Thyroid gland (tissue), 4 donors: ENCODE results near the gene C17orf78.

Experiments used
- CTCF ChIP-seq, 6 experiments: fragments of 200-600 bp in 3 of 6; fragments of 450-650 bp in 3 of 6; sonication (generic) in 3 of 6; IDR thresholded peaks; one replicate each; pipeline ENCODE4 v1.5.1; 2016 to 2019; ENCODE audit warnings: antibody characterized with exemption in 6 of 6, mild to moderate bottlenecking in 2 of 6, inconsistent platforms in 1 of 6, moderate library complexity in 1 of 6
- POLR2A ChIP-seq, 2 donors: fragments of 450-650 bp; IDR thresholded peaks; one replicate each; pipeline ENCODE4 v1.6.1; 2017; ENCODE audit warnings: antibody characterized with exemption in 2 of 2, mild to moderate bottlenecking in 2 of 2, moderate library complexity in 1 of 2

- TF ChIP-seq CTCF (IDR thresholded peaks at IDR 0.05) (no peak), POLR2A (IDR thresholded peaks at IDR 0.05) (no peak)
These were observed 64.6 kb downstream of the C17orf78 start for GRCh38 chr17:37440424-37440823.
